ENCODE results near the gene MMAB.

DNA sequence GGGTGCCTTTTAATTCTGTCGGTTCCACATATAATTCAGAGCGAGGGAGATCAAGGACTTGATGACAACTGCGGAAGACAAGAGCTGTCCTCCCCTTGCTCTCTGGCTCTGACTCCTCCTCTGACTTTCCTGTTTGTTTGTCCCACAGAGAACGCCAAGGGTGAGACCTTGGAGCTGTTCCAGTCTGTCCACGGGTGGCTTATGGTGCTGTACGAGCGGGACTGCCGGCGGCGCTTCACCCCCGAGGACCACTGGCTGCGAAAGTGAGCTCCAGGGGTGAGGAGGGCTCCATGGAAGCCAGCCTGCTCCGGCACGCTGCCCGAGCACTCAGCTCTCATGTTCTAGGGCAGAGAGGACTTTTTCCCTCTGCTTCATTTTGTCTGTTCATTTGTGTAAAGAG is 63.1 kb downstream of the MMAB start:
- TF ChIP-seq, protein P1, sequence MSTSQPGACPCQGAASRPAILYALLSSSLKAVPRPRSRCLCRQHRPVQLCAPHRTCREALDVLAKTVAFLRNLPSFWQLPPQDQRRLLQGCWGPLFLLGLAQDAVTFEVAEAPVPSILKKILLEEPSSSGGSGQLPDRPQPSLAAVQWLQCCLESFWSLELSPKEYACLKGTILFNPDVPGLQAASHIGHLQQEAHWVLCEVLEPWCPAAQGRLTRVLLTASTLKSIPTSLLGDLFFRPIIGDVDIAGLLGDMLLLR (CRISPR knock-in tag; IDR thresholded peaks at IDR 0.05) = no peak
- TF ChIP-seq POLR2AphosphoS5 (IDR thresholded peaks at IDR 0.05; ENCODE audit: low read depth, low read length) = no peak
- TF ChIP-seq CTCF (CRISPR knock-in tag; IDR thresholded peaks at IDR 0.05) = no peak
- no peak for TF ChIP-seq HOMEZ (CRISPR knock-in tag; IDR thresholded peaks at IDR 0.05; ENCODE audit: low read depth)
- no peak for TF ChIP-seq MAZ (IDR thresholded peaks at IDR 0.05; ENCODE audit: borderline replicate concordance, low read depth, low read length)
- no peak for TF ChIP-seq MAZ (CRISPR knock-in tag; IDR thresholded peaks at IDR 0.05; ENCODE audit: low read depth)

Data from HepG2 (cell line).